Duodenal mucosa (tissue), 2 donors: ENCODE results near the gene FHOD3.

Experiments
- H3K27ac ChIP-seq: one replicate; pipeline ENCODE4 v1.7.0; 2013; ENCODE audit warnings: low read depth, low read length
- H3K27me3 ChIP-seq, 2 donors: one replicate each; pipeline ENCODE4 v1.7.0; 2013; ENCODE audit warnings: low read length in 2 of 2, control low read depth in 1 of 2; ENCODE audit not compliant: insufficient read depth in 2 of 2, control insufficient read depth in 1 of 2
- H3K36me3 ChIP-seq, 2 donors: one replicate each; pipeline ENCODE4 v1.7.0; 2013; ENCODE audit warnings: low read length in 2 of 2, control low read depth in 1 of 2; ENCODE audit not compliant: insufficient read depth in 2 of 2, control insufficient read depth in 1 of 2
- H3K4me1 ChIP-seq, 2 donors: one replicate each; pipeline ENCODE4 v1.7.0; 2013; ENCODE audit warnings: low read length in 2 of 2, control low read depth in 1 of 2; ENCODE audit not compliant: insufficient read depth in 2 of 2, control insufficient read depth in 1 of 2
- H3K4me3 ChIP-seq, 2 donors: one replicate each; pipeline ENCODE4 v1.7.0; 2013; ENCODE audit warnings: low read length in 2 of 2, low read depth in 1 of 2
- H3K9ac ChIP-seq, 2 donors: one replicate each; pipeline ENCODE4 v1.7.0; 2013; ENCODE audit warnings: low read length in 2 of 2, low read depth in 1 of 2
- H3K9me3 ChIP-seq, 2 donors: one replicate each; pipeline ENCODE4 v1.7.0; 2013; ENCODE audit warnings: low read length in 2 of 2, control low read depth in 1 of 2; ENCODE audit not compliant: control insufficient read depth in 1 of 2

FHOD3 gene

GRCh38 chr18:36729197-36729596 is 431.7 kb downstream of the FHOD3 start:
- H3K4me1 ChIP-seq = no peaks in the 10 kb centered on the region
- H3K9me3 ChIP-seq = no peaks in the 10 kb centered on the region

DNA sequence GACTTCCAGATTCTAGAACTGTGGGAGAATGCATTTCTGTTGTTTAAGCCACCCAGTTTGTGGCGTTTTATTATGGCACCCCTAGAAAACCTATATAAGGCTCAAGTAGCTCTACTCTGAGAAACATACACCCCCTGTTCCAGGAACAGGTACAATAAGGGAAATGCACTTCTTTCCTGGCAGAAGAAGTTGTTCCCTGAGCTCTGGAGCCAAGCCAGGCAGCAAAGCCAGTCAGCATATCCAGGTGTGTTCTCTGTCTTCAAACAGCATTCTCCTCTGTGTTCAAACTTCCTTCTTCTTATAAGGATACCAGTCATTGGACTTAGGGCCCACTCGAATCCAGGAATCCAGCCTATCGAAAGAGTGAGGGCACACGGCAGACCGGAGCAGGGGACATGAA is 434.8 kb downstream of the FHOD3 start:
- Histone ChIP-seq H3K4me3 (no peak overlapping the region), H3K9me3 (no peaks in the 10 kb centered on the region), H3K36me3 (no peaks in the 10 kb centered on the region), H3K4me1 (no peaks in the 10 kb centered on the region), H3K9ac (no peak overlapping the region), H3K27me3 (no peaks in the 10 kb centered on the region), H3K27ac (no peak overlapping the region)

More at GRCh38 chr18:36729197-36729596, 431.7 kb downstream of the FHOD3 start:
- H3K27me3 ChIP-seq = no peaks in the 10 kb centered on the region
- no peaks in the 10 kb centered on the region for H3K36me3 ChIP-seq
- H3K4me3 ChIP-seq = no peak overlapping the region
- H3K27ac ChIP-seq = no peak overlapping the region
- no peak overlapping the region for H3K9ac ChIP-seq

- H3K4me1 ChIP-seq = no peaks in the 10 kb centered on the region
- H3K9me3 ChIP-seq = no peaks in the 10 kb centered on the region
- no peak overlapping the region for H3K4me3 ChIP-seq
- H3K27me3 ChIP-seq = no peaks in the 10 kb centered on the region
- H3K9ac ChIP-seq = no peak overlapping the region
- no peak overlapping the region for H3K27ac ChIP-seq
- no peaks in the 10 kb centered on the region for H3K36me3 ChIP-seq
These were observed 435.6 kb downstream of the FHOD3 start for GRCh38 chr18:36733150-36733549.

- H3K9me3 ChIP-seq = no peaks in the 10 kb centered on the region
- no peak overlapping the region for H3K4me3 ChIP-seq
- no peak overlapping the region for H3K9ac ChIP-seq
- H3K4me1 ChIP-seq = no peaks in the 10 kb centered on the region
- H3K36me3 ChIP-seq = no peaks in the 10 kb centered on the region
- no peaks in the 10 kb centered on the region for H3K27me3 ChIP-seq
- no peak overlapping the region for H3K27ac ChIP-seq
These were observed 437.1 kb downstream of the FHOD3 start for GRCh38 chr18:36734596-36734995.

- Histone ChIP-seq H3K36me3 (no peaks in the 10 kb centered on the region), H3K4me3 (no peak overlapping the region), H3K27ac (no peak overlapping the region), H3K4me1 (no peaks in the 10 kb centered on the region), H3K9ac (no peak overlapping the region), H3K27me3 (no peaks in the 10 kb centered on the region), H3K9me3 (no peaks in the 10 kb centered on the region)
These were observed 437.6 kb downstream of the FHOD3 start for GRCh38 chr18:36735130-36735529.

DNA sequence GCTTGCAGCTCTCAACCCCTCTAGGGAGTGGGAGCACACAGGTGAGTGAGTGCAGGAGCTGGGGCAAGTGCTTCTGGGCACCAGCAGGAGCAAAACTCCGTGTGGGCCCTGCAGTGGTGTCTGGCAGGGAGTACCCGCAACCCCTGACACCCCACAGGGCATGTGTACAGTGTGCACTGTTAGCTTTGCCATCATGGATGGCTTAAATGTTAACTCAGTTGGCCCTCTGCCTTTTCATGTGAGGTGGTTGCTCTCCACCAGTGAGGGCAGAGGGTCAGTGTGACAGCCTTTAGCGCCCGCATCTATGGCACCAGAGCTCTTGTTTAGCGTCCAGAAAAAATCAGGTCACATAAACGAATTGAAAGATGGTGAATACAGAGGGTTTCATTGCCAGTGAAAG is 438.6 kb downstream of the FHOD3 start:
- Histone ChIP-seq H3K9ac (no peak overlapping the region), H3K27me3 (no peaks in the 10 kb centered on the region), H3K4me1 (no peaks in the 10 kb centered on the region), H3K4me3 (no peak overlapping the region), H3K36me3 (no peaks in the 10 kb centered on the region), H3K27ac (no peak overlapping the region), H3K9me3 (no peaks in the 10 kb centered on the region)

DNA sequence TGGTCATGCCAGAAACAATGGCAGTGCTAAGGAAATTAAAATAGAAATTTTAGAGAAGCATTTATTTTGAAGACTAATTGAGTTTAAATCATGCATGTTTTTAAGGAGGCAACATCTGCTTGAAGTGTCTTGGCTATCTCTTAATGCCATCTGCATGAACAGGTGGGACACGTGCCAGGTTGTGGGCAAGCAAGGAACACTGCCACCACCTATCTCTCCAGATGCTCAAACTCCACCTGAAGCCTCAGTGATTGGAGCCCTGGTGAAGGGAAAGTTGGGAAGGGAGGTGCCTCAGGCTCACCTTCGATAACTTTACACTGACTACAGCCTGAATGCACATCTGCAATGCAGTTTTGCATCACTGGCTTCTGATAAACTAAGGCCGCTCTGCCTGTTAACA is 439.8 kb downstream of the FHOD3 start:
- H3K9me3 ChIP-seq = no peaks in the 10 kb centered on the region
- H3K4me1 ChIP-seq = no peaks in the 10 kb centered on the region
- H3K4me3 ChIP-seq = no peak overlapping the region
- no peaks in the 10 kb centered on the region for H3K36me3 ChIP-seq
- no peaks in the 10 kb centered on the region for H3K27me3 ChIP-seq
- no peak overlapping the region for H3K9ac ChIP-seq
- no peak overlapping the region for H3K27ac ChIP-seq

GRCh38 chr18:36744261-36744876 is 446.9 kb downstream of the FHOD3 start:
- H3K27me3 ChIP-seq = no peaks in the 10 kb centered on the region
- H3K4me1 ChIP-seq = no peaks in the 10 kb centered on the region
- H3K9me3 ChIP-seq = no peaks in the 10 kb centered on the region

DNA sequence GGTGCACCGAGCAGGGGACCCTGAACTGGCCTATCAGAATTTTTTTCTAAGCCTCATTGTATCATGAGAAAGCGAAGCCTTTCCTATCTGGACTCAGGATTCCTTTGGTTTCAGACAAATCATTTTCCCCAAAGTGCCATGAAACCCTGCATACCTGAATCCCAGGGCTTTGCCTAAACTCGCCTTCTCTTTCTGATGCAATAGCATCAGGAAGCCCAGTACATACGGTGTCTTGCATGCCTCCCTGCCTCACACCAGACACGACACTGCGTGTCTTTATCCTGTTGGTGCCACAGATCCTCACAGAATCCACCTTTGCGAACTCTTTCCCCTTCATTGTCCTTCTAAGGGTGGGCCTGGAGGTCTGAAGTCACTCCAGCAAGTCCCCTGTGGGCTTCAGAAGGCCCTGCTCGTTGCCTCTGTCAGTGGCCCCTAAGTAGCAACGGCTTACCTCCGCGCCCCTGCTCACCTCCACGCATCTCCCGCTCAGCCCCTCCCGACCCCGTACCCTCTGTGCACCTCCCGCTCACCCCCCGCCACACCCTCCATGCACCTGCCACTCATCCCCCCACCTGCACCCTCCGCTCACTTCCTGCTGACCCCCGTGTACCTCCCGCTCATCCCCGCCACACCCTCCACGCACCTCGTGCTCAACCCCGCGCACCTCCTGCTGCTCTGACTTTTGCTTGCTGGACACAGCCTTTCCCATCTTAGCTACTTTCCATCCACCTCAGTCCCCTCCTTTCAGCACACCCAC is 447.9 kb downstream of the FHOD3 start:
- H3K9me3 ChIP-seq = no peaks in the 10 kb centered on the region
- no peaks in the 10 kb centered on the region for H3K36me3 ChIP-seq
- no peak overlapping the region for H3K4me3 ChIP-seq
- no peak overlapping the region for H3K27ac ChIP-seq
- no peak overlapping the region for H3K9ac ChIP-seq
- no peaks in the 10 kb centered on the region for H3K27me3 ChIP-seq
- H3K4me1 ChIP-seq = no peaks in the 10 kb centered on the region

More at GRCh38 chr18:36744261-36744876, 446.9 kb downstream of the FHOD3 start:
- no peak overlapping the region for H3K4me3 ChIP-seq
- H3K9ac ChIP-seq = no peak overlapping the region
- H3K36me3 ChIP-seq = no peaks in the 10 kb centered on the region
- H3K27ac ChIP-seq = no peak overlapping the region

GRCh38 chr18:36752929-36753865 is 455.7 kb downstream of the FHOD3 start:
- H3K27me3 ChIP-seq = no peaks in the 10 kb centered on the region
- no peaks in the 10 kb centered on the region for H3K9me3 ChIP-seq
- no peak overlapping the region for H3K9ac ChIP-seq
- no peaks in the 10 kb centered on the region for H3K36me3 ChIP-seq
- H3K4me1 ChIP-seq = no peaks in the 10 kb centered on the region
- no peak overlapping the region for H3K4me3 ChIP-seq
- no peak overlapping the region for H3K27ac ChIP-seq
